Adrenal gland (tissue), 19 donors: ENCODE results near the gene KIRREL2. TPM values are rescaled to one million over a fixed set of nuclear protein-coding genes. Genes with fewer than 3 reads are reported as not detected.

Experiments used
- DNase-seq, 7 donors: peaks; one replicate each; pipeline ENCODE4 v3.0.0-alpha.2; 2019 to 2020
- H3K27ac ChIP-seq, 5 donors: fragments of 200-600 bp; sonication (generic) in 4 of 5; 1 replicate in 3 of 5; 2 replicates in 2 of 5; pipeline versions ENCODE4 v1.5.1 to v1.8.0; 2016 to 2020; ENCODE audit warnings: mild to moderate bottlenecking in 1 of 5
- H3K27me3 ChIP-seq: fragments of 200-600 bp; 2 replicates; pipeline ENCODE4 v1.8.0; 2021
- H3K36me3 ChIP-seq, 2 donors: fragments of 200-600 bp; replicated peaks in 1 of 2; 1 replicate in 1 of 2; 2 replicates in 1 of 2; pipeline versions ENCODE4 v1.5.1 to v1.8.0; 2018 to 2022
- H3K4me1 ChIP-seq, 2 donors: fragments of 200-600 bp; replicated peaks in 1 of 2; 1 replicate in 1 of 2; 2 replicates in 1 of 2; pipeline versions ENCODE4 v1.5.1 to v1.8.0; 2018 to 2021
- H3K4me3 ChIP-seq, 4 donors: fragments of 200-600 bp; sonication (generic) in 3 of 4; one replicate each; pipeline ENCODE4 v1.5.1; 2016 to 2018
- H3K9me3 ChIP-seq, 3 donors: fragments of 200-600 bp; sonication (generic) in 1 of 3; replicated peaks in 1 of 3; 1 replicate in 2 of 3; 2 replicates in 1 of 3; pipeline versions ENCODE4 v1.5.1 to v1.8.0; 2016 to 2021
- CTCF ChIP-seq, 6 experiments: fragments of 450-650 bp in 4 of 6; fragments of 200-600 bp in 2 of 6; sonication (generic) in 1 of 6; IDR thresholded peaks; 1 replicate in 5 of 6; 2 replicates in 1 of 6; pipeline versions ENCODE4 v1.5.1 to v1.8.0; 2016 to 2021; ENCODE audit warnings: antibody characterized with exemption in 6 of 6, mild to moderate bottlenecking in 2 of 6, moderate library complexity in 1 of 6
- POLR2A ChIP-seq, 2 donors: fragments of 450-650 bp; IDR thresholded peaks; one replicate each; pipeline ENCODE4 v1.6.1; 2017; ENCODE audit warnings: antibody characterized with exemption in 2 of 2, mild to moderate bottlenecking in 2 of 2, moderate library complexity in 1 of 2
- WGBS, 4 donors: extraction: QIAGEN DNeasy Blood & Tissue Kit in 2 of 4; methylation state at CpG; one replicate each; pipeline versions ENCODE4 v1.1.5 to v1.1.7; 2013 to 2017; 5-methylcytosine and 5-hydroxymethylcytosine counted together
- intact Hi-C, 2 donors: fragments of 100-400 bp; cut with DNase I; formaldehyde crosslinking; loops; one replicate each; pipeline versions ENCODE4 v1.14.1 to v1.15.0; 2022 to 2023
- long read RNA-seq, 10 donors: library from polyadenylated mRNA in 3 of 10; unstranded in 2 of 10; stranded (forward) in 1 of 10; transcript quantifications; one replicate each; pipeline ENCODE4 v2.0.0 and lab custom pipeline, GENCODE V29; 2021 to 2026
- polyA plus RNA-seq, 3 donors: library from polyadenylated mRNA; stranded (reverse); fragments of 200-250 nt in 2 of 3; fragments of 350-450 nt in 1 of 3; fragmentation: Illumina TruSeq in 1 of 3; extraction: RNeasy Lipid Tissue Mini Kit (QIAGEN cat#74804) in 1 of 3; gene quantifications; one replicate each; pipeline ENCODE4 v1.2.3, GENCODE V29; 2013 to 2014
- total RNA-seq, 9 donors: library from RNA; depleted of rRNA in 4 of 9; stranded (reverse); fragments of >200 nt in 4 of 9; fragments of 120-200 nt in 1 of 9; fragmentation: NEBNext Ultra II Directional in 1 of 9; extraction: Animal tissue kit (Norgen Biotek cat#: 25700) in 1 of 9; gene quantifications; one replicate each; pipeline versions ENCODE4 v1.1.0 to v1.2.4, GENCODE V29; 2013 to 2023
- donor health status: healthy with polysubstance abuse.
- donor health status: Bipolar disorder and iron deficiency.
- donor health status: DM: yes; HTN: yes; CAD: no.
- donor health status: DM: no; HTN: no; CAD: no.
- donor health status: DM: no; HTN: no; CAD: no.
- donor health status: DM: yes; HTN: yes; CAD: no.

Gene KIRREL2
- total RNA-seq: under 1 TPM in 4 of 9 donors, not detected in 5; 0.06 to 0.32 (median 0.11) TPM
- polyA plus RNA-seq: under 1 TPM; 0.03 to 0.24 (median 0.15) TPM
- long read RNA-seq, donor 1: 0 reads
- long read RNA-seq, donor 2: 0 reads
- long read RNA-seq, donor 3: 0 reads
- long read RNA-seq, donor 4: 0 reads
- long read RNA-seq, donor 5: 0 reads
- long read RNA-seq, donor 6: 0 reads
- long read RNA-seq, donor 7: 0 reads
- long read RNA-seq, donor 8: 0 reads
- long read RNA-seq, donor 9: 0 reads
- long read RNA-seq, donor 10: 0 reads

- no peak for DNase-seq
- no peak for TF ChIP-seq CTCF (IDR thresholded peaks at IDR 0.05)
- H3K27ac ChIP-seq: no peak within 1 kb of the TSS
- no peaks in the 10 kb centered on the region for H3K9me3 ChIP-seq
- 0 to 2% (median 2%) methylated on average over 9 to 42 of the region's 42 CpGs for WGBS, 4 donors
- H3K4me3 ChIP-seq: peak within 1 kb of the TSS in 2 of 4 donors; percentile 20 to 52
- intact Hi-C loops: no loop called here
- no peaks in the 10 kb centered on the region for H3K36me3 ChIP-seq
- peaks cover 48% of the 10 kb centered on the region for H3K27me3 ChIP-seq
- H3K4me1 ChIP-seq: peaks cover 0 to 7% of the 10 kb centered on the region in 2 donors
These were observed at the start of gene KIRREL2 for GRCh38 chr19:35856546-35857149. TSS of gene KIRREL2 (plus strand) at chr19:35856911. CDS start at chr19:35857120, 209 bp downstream.

- Histone ChIP-seq H3K36me3 (no peaks in the 10 kb centered on the region), H3K4me3 (no peak overlapping the region), H3K4me1 (no peaks in the 10 kb centered on the region), H3K27me3 (peaks cover 2% of the 10 kb centered on the region), H3K9me3 (no peaks in the 10 kb centered on the region), H3K27ac (no peak overlapping the region)
- DNase-seq: no peak
- TF ChIP-seq POLR2A (IDR thresholded peaks at IDR 0.05): no peak
- TF ChIP-seq CTCF (IDR thresholded peaks at IDR 0.05): no peak
- intact Hi-C loops: no loop called here
- WGBS, 4 donors: 84 to 85% (median 84%) methylated on average over 5 of the region's 5 CpGs
These were observed 49.1 kb upstream of the KIRREL2 start for GRCh38 chr19:35807633-35808032.

GRCh38 chr19:35811317-35812219 lies 45.1 kb upstream of the KIRREL2 start:
- intact Hi-C loops: loop anchor here in 1 of 2 donors (10.0 kb wide), 1 partner anchor 107 kb away; the partner anchor contains the start of gene ZBTB32

More at GRCh38 chr19:35811317-35812219, 45.1 kb upstream of the KIRREL2 start:
- DNase-seq: no peak
- WGBS, 4 donors: 52 to 76% (median 71%) methylated on average over 6 to 18 of the region's 18 CpGs
- Histone ChIP-seq H3K4me3 (no peak overlapping the region), H3K27ac (no peak overlapping the region), H3K36me3 (no peaks in the 10 kb centered on the region), H3K27me3 (peaks cover 2% of the 10 kb centered on the region), H3K4me1 (no peaks in the 10 kb centered on the region), H3K9me3 (no peaks in the 10 kb centered on the region)
- TF ChIP-seq CTCF (IDR thresholded peaks at IDR 0.05) (no peak), POLR2A (IDR thresholded peaks at IDR 0.05) (no peak)
